HG03064 (cell line): ENCODE results near the gene ATN1.

Experiments used
- ATAC-seq: cut with Tn5 transposase; IDR thresholded peaks from one replicate; pipeline ENCODE4 v1.9.1; 2021; ENCODE audit warnings: low read depth; ENCODE audit not compliant: unreplicated experiment

ATN1 gene

GRCh38 chr12:6943722-6944380, 16.1 kb downstream of the ATN1 start, which contains the start of the genes C12orf57 and RNU7-1:
Gene C12orf57, plus strand, starts transcription at chr12:6944022. Its CDS starts 100 bp downstream, at chr12:6944122.
Gene RNU7-1, plus strand, starts transcription at chr12:6943816.
- ATAC-seq: peak; percentile 24

- ATAC-seq: no peak
Observed at GRCh38 chr12:6944381-6945186, 16.8 kb downstream of the ATN1 start.

- no peak for ATAC-seq
Observed at GRCh38 chr12:6945613-6946012, 17.9 kb downstream of the ATN1 start.

GRCh38 chr12:6946033-6946919, 18.5 kb downstream of the ATN1 start:
- ATAC-seq: no peak

GRCh38 chr12:6946920-6947374, 19.2 kb downstream of the ATN1 start:
- no peak for ATAC-seq

- ATAC-seq: no peak
Observed at GRCh38 chr12:6947615-6948014, 19.9 kb downstream of the ATN1 start.

- ATAC-seq: no peak
Observed at GRCh38 chr12:6948873-6949594, 21.3 kb downstream of the ATN1 start.

- no peak for ATAC-seq
Observed at GRCh38 chr12:6950401-6950801, 22.6 kb downstream of the ATN1 start.

- no peak for ATAC-seq
Observed at GRCh38 chr12:6950811-6951540, 23.2 kb downstream of the ATN1 start, which contains the start of gene PTPN6. Gene PTPN6, plus strand, starts transcription at chr12:6951356. Its CDS starts 157 bp downstream, at chr12:6951513.

GRCh38 chr12:6951551-6952120, 23.9 kb downstream of the ATN1 start:
- ATAC-seq: no peak

- no peak for ATAC-seq
Observed at GRCh38 chr12:6952121-6952862, 24.5 kb downstream of the ATN1 start.

GRCh38 chr12:6952863-6953441, 25.2 kb downstream of the ATN1 start:
- ATAC-seq: no peak

GRCh38 chr12:6953442-6954315, 25.9 kb downstream of the ATN1 start:
- ATAC-seq: peak; percentile 43

- ATAC-seq: no peak
Observed at GRCh38 chr12:6954316-6955107, 26.8 kb downstream of the ATN1 start.

GRCh38 chr12:6955108-6956020, 27.6 kb downstream of the ATN1 start:
- ATAC-seq: no peak
